ENCODE measurements around the gene KRTAP4-6. TPM values are rescaled to one million over a fixed set of nuclear protein-coding genes. Genes with fewer than 3 reads are reported as not detected.

The KRTAP4-6 gene
- total RNA-seq, 1 donor from 2014 or later = not detected

- TF ChIP-seq CTCF (conservative IDR thresholded peaks at IDR 0.05) = no peak
- H3K9me3 Mint-ChIP-seq = no peaks in the 10 kb centered on the region
Measured at GRCh38 chr17:41178843-41179616, 38.7 kb upstream of the KRTAP4-6 start.

GRCh38 chr17:41178341-41178740, 38.0 kb upstream of the KRTAP4-6 start:
- Mint-ChIP-seq H3K4me1 (no peaks in the 10 kb centered on the region), H3K9me3 (no peaks in the 10 kb centered on the region), H3K27ac (ENCODE audit: unreplicated experiment) (no peak overlapping the region), H3K36me3 (ENCODE audit: low read depth) (no peaks in the 10 kb centered on the region), H3K27me3 (ENCODE audit: low read depth) (peaks cover 29% of the 10 kb centered on the region), H3K4me3 (no peak overlapping the region)
- DNase-seq (ENCODE audit: low read depth, low spot score) = no peak
- no peak for TF ChIP-seq CTCF (conservative IDR thresholded peaks at IDR 0.05)

More at GRCh38 chr17:41178843-41179616, 38.7 kb upstream of the KRTAP4-6 start:
- H3K4me1 Mint-ChIP-seq = no peaks in the 10 kb centered on the region
- no peaks in the 10 kb centered on the region for H3K36me3 Mint-ChIP-seq (ENCODE audit: low read depth)
- peaks cover 31% of the 10 kb centered on the region for H3K27me3 Mint-ChIP-seq (ENCODE audit: low read depth)
- H3K4me3 Mint-ChIP-seq = no peak overlapping the region
- no peak overlapping the region for H3K27ac Mint-ChIP-seq (ENCODE audit: unreplicated experiment)
- DNase-seq (ENCODE audit: low read depth, low spot score) = no peak

GRCh38 chr17:41177727-41178271, 37.5 kb upstream of the KRTAP4-6 start, which contains the start of gene KRTAP4-2:
Gene KRTAP4-2 (minus strand): TSS chr17:41178221. CDS start chr17:41178164, 57 bp downstream.
- TF ChIP-seq CTCF (conservative IDR thresholded peaks at IDR 0.05) = no peak
- no peak for DNase-seq (ENCODE audit: low read depth, low spot score)
- Mint-ChIP-seq H3K27me3 (ENCODE audit: low read depth) (peaks cover 30% of the 10 kb centered on the region), H3K9me3 (no peaks in the 10 kb centered on the region), H3K36me3 (ENCODE audit: low read depth) (no peaks in the 10 kb centered on the region), H3K4me1 (no peaks in the 10 kb centered on the region), H3K4me3 (no peak within 1 kb of the TSS), H3K27ac (ENCODE audit: unreplicated experiment) (no peak within 1 kb of the TSS)

GRCh38 chr17:41176744-41177387, 36.5 kb upstream of the KRTAP4-6 start:
- no peaks in the 10 kb centered on the region for H3K9me3 Mint-ChIP-seq
- H3K27ac Mint-ChIP-seq (ENCODE audit: unreplicated experiment) = no peak overlapping the region
- no peaks in the 10 kb centered on the region for H3K4me1 Mint-ChIP-seq
- DNase-seq (ENCODE audit: low read depth, low spot score) = no peak
- no peaks in the 10 kb centered on the region for H3K36me3 Mint-ChIP-seq (ENCODE audit: low read depth)
- no peak for TF ChIP-seq CTCF (conservative IDR thresholded peaks at IDR 0.05)
- peaks cover 30% of the 10 kb centered on the region for H3K27me3 Mint-ChIP-seq (ENCODE audit: low read depth)
- no peak overlapping the region for H3K4me3 Mint-ChIP-seq

GRCh38 chr17:41171886-41172285, 31.5 kb upstream of the KRTAP4-6 start:
- no peaks in the 10 kb centered on the region for H3K4me1 Mint-ChIP-seq
- no peak for DNase-seq (ENCODE audit: low read depth, low spot score)
- H3K27me3 Mint-ChIP-seq (ENCODE audit: low read depth) = peaks cover 29% of the 10 kb centered on the region
- no peaks in the 10 kb centered on the region for H3K9me3 Mint-ChIP-seq
- H3K27ac Mint-ChIP-seq (ENCODE audit: unreplicated experiment) = no peak overlapping the region
- TF ChIP-seq CTCF (conservative IDR thresholded peaks at IDR 0.05) = no peak
- no peak overlapping the region for H3K4me3 Mint-ChIP-seq
- no peaks in the 10 kb centered on the region for H3K36me3 Mint-ChIP-seq (ENCODE audit: low read depth)

All from neural crest cell (in vitro differentiated cells).